HCT116 (cell line): ENCODE measurements around the gene PDE6C. TPM values are rescaled to one million over a fixed set of nuclear protein-coding genes. Genes with fewer than 3 reads are reported as not detected.

Experiments used
- ATAC-seq: fragments of 200-7000 bp; cut with Tn5 transposase; 2 replicates; pipeline ENCODE4 v1.9.1; 2020; ENCODE audit warnings: mild to moderate bottlenecking, moderate library complexity
- BruUV-seq: library from RNA; stranded (reverse); fragments of 400-500 nt; replicated peaks from 2 replicates; lab custom pipeline; 2021; lab: Mats Ljungman, UMichigan
- CTCF ChIA-PET: fragments of 300-600 bp; sonication (Branson Sonifier 250); formaldehyde crosslinking; loops from one replicate; lab custom pipeline; 2021; ENCODE audit warnings: antibody characterized with exemption; lab: Charles Lee
- POLR2A ChIA-PET: fragments of 300-600, 350-600 bp; sonication (Branson Sonifier 250); formaldehyde crosslinking; loops from one replicate; lab custom pipeline; 2021; ENCODE audit warnings: antibody characterized with exemption; lab: Charles Lee
- RAD21 ChIA-PET, 2 experiments: fragments of 300-600 bp; sonication (Branson Sonifier 250); formaldehyde crosslinking; loops; one replicate each; lab custom pipeline; 2023; ENCODE audit warnings: low total read pairs in 2 of 2; ENCODE audit not compliant: uncharacterized antibody in 2 of 2, unreplicated experiment in 2 of 2, low non-redundant PET in 1 of 2; lab: Charles Lee
- DNase-seq: peaks from one replicate; pipeline ENCODE4 v3.0.0-alpha.2; 2010; ENCODE audit warnings: low read depth, low spot score
- H2AFZ ChIP-seq: fragments of 200-600 bp; shearing (Covaris generic), sonication (generic); 2 replicates; pipeline ENCODE4 v1.6.1; 2017; ENCODE audit warnings: low read depth, mixed run types, mixed read lengths, antibody characterized with exemption, low read length; ENCODE audit not compliant: poor library complexity, severe bottlenecking
- H3K27ac ChIP-seq: 2 replicates; pipeline ENCODE4 v1.5.1; 2012; ENCODE audit warnings: low read depth, low read length
- H3K27me3 ChIP-seq: fragments of 200-600 bp; sonication (generic); 2 replicates; pipeline ENCODE4 v1.6.1; 2016; ENCODE audit warnings: mixed run types, low read length, mixed read lengths; ENCODE audit not compliant: insufficient read depth
- H3K36me3 ChIP-seq, 2 experiments: fragments of 200-500 bp in 1 of 2; fragments of 200-600 bp in 1 of 2; sonication (Bioruptor generic) in 1 of 2; sonication (generic) in 1 of 2; 2 replicates each; pipeline versions ENCODE4 v1.5.1 to v1.6.1; 2014 to 2016; ENCODE audit warnings: low read length in 2 of 2, inconsistent platforms in 1 of 2, mixed read lengths in 1 of 2, mixed run types in 1 of 2; ENCODE audit not compliant: insufficient read depth in 2 of 2, control insufficient read depth in 1 of 2
- H3K4me1 ChIP-seq, 2 experiments: fragments of 200-600 bp in 1 of 2; sonication (generic) in 1 of 2; 2 replicates each; pipeline versions ENCODE4 v1.5.1 to v1.6.1; 2012 to 2017; ENCODE audit warnings: low read length in 2 of 2, inconsistent platforms in 1 of 2, mild to moderate bottlenecking in 1 of 2, mixed read lengths in 1 of 2, mixed run types in 1 of 2, moderate library complexity in 1 of 2; ENCODE audit not compliant: insufficient read depth in 2 of 2, control insufficient read depth in 1 of 2
- H3K4me2 ChIP-seq: fragments of 200-600 bp; sonication (generic); 2 replicates; pipeline ENCODE4 v1.6.1; 2017; ENCODE audit warnings: mixed run types, low read length, mixed read lengths
- H3K4me3 ChIP-seq, 2 experiments: fragments of 200-600 bp in 1 of 2; sonication (generic) in 1 of 2; replicated peaks in 1 of 2; 2 replicates each; pipeline ENCODE4 v1.5.1; 2011 to 2016; ENCODE audit warnings: low read length in 2 of 2, control low read depth in 1 of 2, low read depth in 1 of 2, mild to moderate bottlenecking in 1 of 2, mixed read lengths in 1 of 2, mixed run types in 1 of 2
- H3K79me2 ChIP-seq: fragments of 200-600 bp; sonication (generic); 2 replicates; pipeline ENCODE4 v1.6.1; 2017; ENCODE audit warnings: mild to moderate bottlenecking, mixed run types, low read length, moderate library complexity, mixed read lengths; ENCODE audit not compliant: insufficient read depth
- H3K9ac ChIP-seq: fragments of 200-600 bp; sonication (generic); 2 replicates; pipeline ENCODE4 v1.6.1; 2016; ENCODE audit warnings: low read length, mixed read lengths
- H3K9me2 ChIP-seq: fragments of 200-600 bp; sonication (generic), shearing (Covaris generic); 2 replicates; pipeline ENCODE4 v1.6.1; 2017; ENCODE audit warnings: mixed run types, mild to moderate bottlenecking, moderate library complexity; ENCODE audit not compliant: insufficient read depth
- H3K9me3 ChIP-seq, 2 experiments: fragments of 200-500 bp in 1 of 2; fragments of 200-600 bp in 1 of 2; sonication (Bioruptor generic) in 1 of 2; sonication (generic) in 1 of 2; 2 replicates each; pipeline ENCODE4 v1.6.1; 2014 to 2017; ENCODE audit warnings: low read length in 2 of 2, mixed read lengths in 2 of 2, inconsistent platforms in 1 of 2, low read depth in 1 of 2, mild to moderate bottlenecking in 1 of 2, mixed run types in 1 of 2, moderate library complexity in 1 of 2; ENCODE audit not compliant: control insufficient read depth in 1 of 2, insufficient read depth in 1 of 2
- H4K20me1 ChIP-seq: fragments of 200-600 bp; sonication (generic), shearing (Covaris generic); 2 replicates; pipeline ENCODE4 v1.6.1; 2017; ENCODE audit warnings: mixed run types, mild to moderate bottlenecking, moderate library complexity; ENCODE audit not compliant: insufficient read depth
- ATF3 ChIP-seq: IDR thresholded peaks from 2 replicates; pipeline ENCODE4 v1.6.1; 2012
- CEBPB ChIP-seq: IDR thresholded peaks from 2 replicates; pipeline ENCODE4 v1.6.1; 2012; ENCODE audit warnings: low read depth
- EGR1 ChIP-seq: IDR thresholded peaks from 2 replicates; pipeline ENCODE4 v1.6.1; 2012; ENCODE audit warnings: low read depth
- ELF1 ChIP-seq: IDR thresholded peaks from 2 replicates; pipeline ENCODE4 v1.6.1; 2012; ENCODE audit warnings: low read depth, borderline replicate concordance
- EZH2phosphoT487 ChIP-seq: fragments of 200-600 bp; IDR thresholded peaks from 2 replicates; pipeline ENCODE4 v1.6.1; 2018; ENCODE audit warnings: antibody characterized with exemption, borderline replicate concordance
- JUND ChIP-seq: IDR thresholded peaks from 2 replicates; pipeline ENCODE4 v1.6.1; 2012
- POLR2A ChIP-seq: IDR thresholded peaks from 2 replicates; pipeline ENCODE4 v1.7.0; 2011; ENCODE audit warnings: borderline replicate concordance; ENCODE audit not compliant: insufficient read depth, insufficient read length; ENCODE audit errors: extremely low read depth
- POLR2AphosphoS5 ChIP-seq: IDR thresholded peaks from 2 replicates; pipeline ENCODE4 v1.6.1; 2011; ENCODE audit warnings: mild to moderate bottlenecking, low read depth, low read length, moderate library complexity
- RAD21 ChIP-seq: IDR thresholded peaks from 2 replicates; pipeline ENCODE4 v1.6.1; 2012; ENCODE audit warnings: low read depth, mild to moderate bottlenecking
- REST ChIP-seq: IDR thresholded peaks from 2 replicates; pipeline ENCODE4 v1.6.1; 2012; ENCODE audit warnings: low read depth
- SIN3A ChIP-seq: IDR thresholded peaks from 2 replicates; pipeline ENCODE4 v1.6.1; 2012; ENCODE audit warnings: low read depth
- ZBTB33 ChIP-seq: IDR thresholded peaks from 2 replicates; pipeline ENCODE4 v1.6.1; 2011; ENCODE audit warnings: mild to moderate bottlenecking, low read length, moderate library complexity; ENCODE audit not compliant: insufficient replicate concordance; ENCODE audit errors: extremely low read depth
- ZFX ChIP-seq: fragments of 450-650 bp; IDR thresholded peaks from 2 replicates; pipeline ENCODE4 v1.6.1; 2017
- intact Hi-C: fragments of 100-400 bp; cut with micrococcal nuclease; formaldehyde crosslinking; loops from 2 replicates; pipeline ENCODE4 v1.10.0; 2022
- total RNA-seq: library from RNA; stranded (reverse); gene quantifications from one replicate; pipeline ENCODE4 v1.2.1, GENCODE V29; 2021; ENCODE audit not compliant: unreplicated experiment

The PDE6C gene
- total RNA-seq, 1 experiment from 2014 or later: not detected

- no peak for TF ChIP-seq REST
- no peak for TF ChIP-seq ELF1
- TF ChIP-seq ZFX: no peak
- no peak for TF ChIP-seq SIN3A
- no peak for TF ChIP-seq EZH2phosphoT487
- TF ChIP-seq, all 23 proteins: peak for 0
Observed at GRCh38 chr10:93703066-93703465, 90.7 kb downstream of the PDE6C start (continued).

GRCh38 chr10:93703841-93704240 lies 91.5 kb downstream of the PDE6C start:
- Histone ChIP-seq H3K36me3 (peaks cover 7% of the 10 kb centered on the region in 2 experiments; a peak in 3 of 4 replicates), H3K4me3 (no peak overlapping the region), H3K79me2 (peaks cover 13% of the 10 kb centered on the region), H3K27me3 (no peaks in the 10 kb centered on the region), H2AFZ (peak overlapping the region; percentile 97), H3K27ac (no peak overlapping the region), H3K9me3 (no peaks in the 10 kb centered on the region), H4K20me1 (no peaks in the 10 kb centered on the region), H3K9ac (no peak overlapping the region), H3K4me1 (peaks cover 3 to 14% of the 10 kb centered on the region in 2 experiments), H3K9me2 (no peaks in the 10 kb centered on the region), H3K4me2 (no peak overlapping the region)
- no peak for DNase-seq
- RAD21 ChIA-PET: no interaction called here
- intact Hi-C loops: no loop called here
- POLR2A ChIA-PET: no interaction called here
- TF ChIP-seq EGR1: no peak
- TF ChIP-seq ZBTB33: no peak
- TF ChIP-seq RAD21: no peak
- TF ChIP-seq ATF3: no peak
- TF ChIP-seq POLR2A: no peak
- TF ChIP-seq JUND: no peak
- TF ChIP-seq CEBPB: no peak
- no peak for TF ChIP-seq POLR2AphosphoS5
- no peak for ATAC-seq
- no TSS peak for BruUV-seq
- CTCF ChIA-PET: no interaction called here
